DMS79 (cell line): ENCODE results near the gene PSMG2.
A peak's percentile ranks its signal among the peaks of the same experiment; 100 is the strongest.

Experiments
- DNase-seq: peaks from one replicate; lab custom pipeline; 2025; lab: John Stamatoyannopoulos, UW

The PSMG2 gene

DNA sequence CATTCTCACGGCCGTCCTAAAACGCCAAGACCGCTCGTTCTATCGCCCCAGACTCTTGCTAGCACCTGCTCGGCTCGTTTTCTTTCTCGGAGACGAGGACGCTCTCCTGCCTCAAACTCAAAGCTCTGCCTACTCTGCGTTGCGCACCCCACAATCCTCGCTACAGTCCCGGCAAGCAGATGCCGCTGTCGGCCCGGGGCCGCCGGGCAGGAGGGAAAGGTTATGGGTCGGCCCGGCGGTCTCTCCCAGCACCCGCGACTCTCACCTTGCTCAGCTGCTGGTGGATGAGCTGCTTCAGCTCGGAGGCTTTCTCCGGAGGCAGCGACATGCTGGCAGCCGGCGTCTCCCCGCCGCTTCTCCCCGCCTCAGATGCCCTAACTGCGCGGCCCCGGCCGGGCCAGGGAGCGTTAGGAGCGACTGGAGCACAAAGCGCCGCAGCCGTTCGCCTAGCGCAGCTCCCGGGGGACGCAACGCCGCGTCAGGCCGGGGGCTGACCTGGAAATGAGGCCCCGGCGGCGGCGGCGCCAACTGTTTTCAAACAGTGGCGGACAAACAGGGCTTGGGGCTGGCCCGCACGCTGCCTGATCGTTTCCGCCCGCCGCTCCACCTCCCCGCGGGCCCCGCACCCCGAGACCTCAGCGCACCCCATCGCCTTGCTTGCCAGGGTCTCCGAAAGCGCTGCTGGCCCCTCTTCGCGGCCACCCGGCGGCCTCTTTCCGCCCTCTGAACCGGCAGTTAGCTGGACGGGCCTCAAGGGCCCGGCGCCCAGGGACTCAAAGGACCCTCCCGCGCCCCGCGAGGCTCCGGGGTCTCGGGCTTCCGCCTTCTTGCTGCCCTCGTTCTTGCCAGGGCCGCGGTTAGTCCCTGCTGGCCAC, at the start of gene PSMG2, which contains the start of gene CEP76:
TSS of gene PSMG2 (plus strand) at position 822 of the 875 bp plus-strand sequence. CDS start 66 bp downstream, outside the sequence.
TSS of gene CEP76 (minus strand) at position 503 of the 875 bp plus-strand sequence. CDS start at position 328, 175 bp downstream.
- peak; percentile 72 for DNase-seq

DNA sequence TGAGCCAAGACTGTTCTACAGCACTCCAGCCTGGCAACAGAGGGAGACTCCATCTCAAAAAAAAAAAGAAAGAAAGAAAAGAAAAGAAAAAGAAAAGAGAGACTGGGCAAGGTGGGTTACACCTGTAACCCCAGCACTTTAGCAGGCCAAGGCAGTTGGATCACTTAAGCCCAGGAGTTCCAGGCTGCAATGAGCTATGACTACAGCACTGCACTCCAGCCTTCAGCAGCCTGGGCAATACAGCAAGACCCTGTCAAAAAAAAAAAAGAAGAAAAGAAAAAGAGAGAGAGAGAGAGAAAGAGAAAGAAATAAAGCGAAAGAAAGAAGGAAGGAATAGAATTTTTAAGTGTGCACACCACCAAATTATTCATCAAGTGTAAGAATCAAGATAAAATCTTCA, 47.9 kb upstream of the PSMG2 start:
- DNase-seq: no peak

- DNase-seq: no peak
Observed at GRCh38 chr18:12656605-12656937, 46.3 kb upstream of the PSMG2 start.

DNA sequence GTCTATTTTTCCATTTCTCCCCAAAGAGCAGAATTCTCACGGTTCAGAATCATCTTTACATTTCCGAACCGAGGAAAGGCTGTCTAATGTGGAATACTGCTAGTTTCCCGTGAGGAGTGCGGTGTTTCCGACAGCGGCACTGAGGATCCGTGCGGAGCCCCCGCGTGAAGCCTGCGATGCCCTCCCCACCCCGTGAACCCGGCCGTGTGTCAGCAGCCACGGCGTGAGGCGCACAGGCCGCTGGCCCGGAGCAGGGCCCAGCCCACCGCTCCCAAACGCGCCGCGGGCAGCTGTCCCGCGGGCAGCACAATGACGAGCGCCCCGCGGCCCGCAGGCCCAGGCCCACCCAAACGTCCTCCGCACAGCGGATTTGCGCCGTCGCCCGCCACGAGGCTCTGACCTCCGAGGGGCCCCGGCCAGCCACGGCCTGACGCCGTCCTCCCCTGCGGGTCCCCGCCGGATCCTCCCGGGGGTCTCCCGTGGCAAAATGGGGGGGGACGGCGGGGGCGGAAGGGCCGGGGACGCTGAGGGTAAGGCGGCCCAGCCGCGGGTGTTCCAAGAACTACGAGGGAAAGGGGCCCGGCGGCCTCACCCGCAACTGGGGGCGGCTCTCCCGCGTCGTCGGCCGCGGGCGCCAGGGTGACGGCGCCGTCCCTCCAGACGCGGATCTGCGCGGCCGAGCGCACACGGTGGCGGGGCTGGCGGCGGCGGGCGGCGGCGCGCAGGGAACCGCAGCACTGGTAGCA, 45.7 kb upstream of the PSMG2 start:
- DNase-seq: no peak

GRCh38 chr18:12657684-12658425, 45.0 kb upstream of the PSMG2 start, which contains the start of gene SPIRE1:
SPIRE1 (minus strand) TSS chr18:12658107; CDS start chr18:12657866, 241 bp downstream.
- DNase-seq: no peak

- DNase-seq: no peak
Observed at GRCh38 chr18:12658426-12659138, 44.3 kb upstream of the PSMG2 start.

- DNase-seq: no peak
Observed at GRCh38 chr18:12659904-12660605, 42.8 kb upstream of the PSMG2 start.

GRCh38 chr18:12668041-12668440, 34.8 kb upstream of the PSMG2 start:
- DNase-seq: no peak

DNA sequence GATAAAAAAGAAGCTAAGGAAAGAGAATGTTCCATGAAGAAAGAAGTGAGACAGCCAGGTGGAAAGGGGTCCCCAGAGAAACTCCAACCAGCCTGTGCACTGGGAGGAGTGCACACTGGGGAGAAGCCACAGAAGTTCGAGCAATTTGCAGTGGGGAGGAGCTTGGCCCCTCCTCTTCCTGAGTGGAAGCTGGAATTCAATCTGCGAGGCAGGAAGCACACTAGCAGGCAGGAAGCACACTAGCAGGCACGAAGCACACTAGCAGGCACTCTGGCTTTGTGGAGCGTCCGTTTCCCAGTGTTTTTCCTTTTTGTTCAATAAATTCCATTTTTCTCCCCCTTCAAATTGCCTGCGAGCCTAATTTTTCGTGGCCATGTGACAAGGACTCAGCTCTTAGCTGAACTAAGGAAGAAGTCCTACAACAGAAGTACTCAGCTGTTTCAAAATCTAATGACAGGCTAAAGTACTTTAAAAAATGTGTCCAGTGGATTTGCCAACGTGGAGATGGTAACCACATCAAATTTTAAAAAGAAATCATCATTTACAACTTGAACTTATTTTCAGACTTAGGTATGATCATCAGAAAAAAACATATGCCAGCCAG, 23.6 kb upstream of the PSMG2 start:
- no peak for DNase-seq

- no peak for DNase-seq
Observed at GRCh38 chr18:12686100-12686499, 16.7 kb upstream of the PSMG2 start.

DNA sequence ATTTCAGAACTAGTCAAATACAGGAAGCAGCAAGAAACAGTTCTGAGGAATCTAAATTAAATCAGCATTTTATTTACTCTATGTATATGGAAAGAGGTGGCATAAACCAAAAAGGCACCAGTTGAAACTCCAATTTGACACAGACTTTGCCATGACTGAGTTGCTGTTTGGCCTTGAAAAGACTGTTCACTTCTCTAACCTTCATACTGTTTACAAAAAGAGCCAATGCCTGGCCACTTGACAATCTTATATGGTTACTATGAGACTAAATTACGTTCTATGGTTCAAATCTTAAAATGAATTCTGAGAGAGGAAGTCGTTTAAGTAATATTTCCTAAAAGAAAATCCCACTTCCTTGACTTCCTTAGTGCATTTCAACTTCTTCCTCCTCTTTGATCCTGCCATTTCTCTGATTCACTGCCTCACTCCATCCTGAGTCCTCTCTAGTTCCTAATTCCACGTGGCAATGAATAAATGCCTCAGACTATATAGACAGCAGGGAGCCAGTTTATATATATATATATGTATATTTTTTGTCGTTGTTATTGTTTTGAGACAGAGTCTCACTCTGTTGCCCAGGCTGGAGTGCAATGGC, 13.5 kb upstream of the PSMG2 start:
- no peak for DNase-seq

DNA sequence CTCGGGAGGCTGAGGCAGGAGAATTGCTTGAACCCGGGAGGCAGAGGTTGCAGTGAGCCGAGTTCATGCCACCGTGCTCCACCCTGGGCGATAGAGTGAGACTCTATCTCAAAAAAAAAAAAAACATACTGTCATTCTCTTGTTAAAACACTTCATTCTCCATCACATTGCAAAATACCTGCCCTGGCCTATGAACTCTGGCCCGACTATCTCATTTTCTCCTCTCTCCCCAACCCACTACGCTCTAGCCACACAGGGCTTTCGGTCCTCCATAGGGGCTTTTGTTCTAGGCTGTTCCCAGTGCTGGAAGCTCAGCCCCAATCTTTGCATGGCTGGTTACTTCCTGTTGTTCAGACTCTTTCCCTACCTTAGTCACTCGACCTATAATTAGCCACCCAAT, 10.6 kb upstream of the PSMG2 start:
- DNase-seq: no peak

DNA sequence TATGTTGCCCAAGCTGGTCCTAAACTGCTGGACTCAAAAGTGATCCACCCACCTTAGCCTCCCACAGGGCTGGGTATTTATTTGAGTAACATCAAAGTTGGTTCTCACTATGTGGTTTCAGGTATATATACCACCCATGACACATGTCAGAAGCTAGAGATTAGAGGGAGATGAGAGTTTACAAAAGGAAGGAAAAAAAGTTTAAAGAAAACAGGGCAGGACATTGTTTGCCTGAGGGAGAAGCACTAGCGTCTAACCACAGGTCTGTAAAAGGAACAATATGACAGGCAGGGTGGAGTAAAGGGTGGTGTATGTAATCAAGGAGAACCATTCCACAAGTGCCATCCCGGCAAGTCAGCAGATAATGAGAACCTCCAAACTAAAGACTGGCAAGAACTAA, 8.8 kb upstream of the PSMG2 start:
- no peak for DNase-seq

GRCh38 chr18:12699747-12700146, 3.1 kb upstream of the PSMG2 start:
- DNase-seq: no peak

- DNase-seq: no peak
Observed at GRCh38 chr18:12701161-12701560, 1.7 kb upstream of the PSMG2 start.

- no peak for DNase-seq
Observed at GRCh38 chr18:12703096-12703567, 290 bp downstream of the PSMG2 start.

DNA sequence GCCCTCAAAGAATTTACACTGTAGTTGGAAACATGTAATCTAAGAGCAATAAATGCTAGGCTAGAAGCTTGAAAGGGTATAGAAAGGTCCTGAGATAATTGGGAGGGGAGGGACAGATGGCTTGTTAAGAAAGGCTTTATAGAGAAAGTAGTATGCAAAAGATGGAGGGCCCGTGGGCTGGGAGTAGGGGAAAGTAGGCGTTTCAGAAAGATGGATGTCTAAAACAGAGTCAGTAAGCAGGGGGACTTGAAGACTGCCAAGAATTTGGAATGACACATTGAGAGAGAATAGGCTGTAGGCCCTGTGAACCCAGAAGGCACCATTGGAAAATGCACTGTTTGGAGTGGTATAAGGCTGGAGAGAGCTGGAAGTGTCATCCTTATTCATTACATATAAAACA, 822 bp downstream of the PSMG2 start:
- DNase-seq: peak; percentile 22

- no peak for DNase-seq
Observed at GRCh38 chr18:12711446-12711845, 8.6 kb downstream of the PSMG2 start.

DNA sequence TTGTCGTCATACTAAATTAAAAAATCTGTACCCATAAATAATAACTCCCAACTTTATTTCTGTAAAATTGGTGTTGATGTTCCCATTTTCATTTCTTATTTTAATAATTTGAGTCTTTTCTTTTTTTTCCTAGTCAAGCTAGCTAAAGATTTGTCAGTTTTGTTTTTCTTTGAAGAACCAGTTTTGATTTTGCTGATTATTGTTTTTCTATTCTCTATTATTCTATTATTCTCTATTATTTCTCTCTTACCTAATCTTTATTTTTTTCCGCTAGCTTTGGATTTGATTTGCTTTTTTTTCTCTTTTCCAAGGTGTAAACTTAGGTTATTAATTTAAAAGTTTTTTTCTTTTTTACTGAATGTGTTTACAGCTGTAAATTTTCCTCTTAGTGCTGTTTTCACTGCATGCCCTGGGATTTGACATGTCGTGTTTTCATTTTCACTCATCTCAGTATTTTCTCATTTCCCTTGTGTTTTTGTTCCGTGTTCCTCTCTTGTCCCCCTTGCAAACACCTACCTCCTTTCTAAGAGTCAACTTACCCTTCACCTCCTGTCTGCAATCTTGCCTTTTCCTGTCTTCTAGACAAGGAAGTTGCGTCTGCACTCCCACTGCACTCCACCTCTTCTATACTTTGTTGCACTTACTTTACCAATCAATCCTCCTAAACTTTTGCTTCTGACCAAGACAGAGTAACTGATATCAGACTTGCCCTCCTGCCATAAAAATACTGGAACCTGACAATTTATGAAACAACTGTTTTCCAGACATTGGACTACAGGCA, 18.8 kb downstream of the PSMG2 start:
- DNase-seq: no peak
